Erythroblast (primary cell): ENCODE results near the gene SLX4IP.

ENCODE experiments used
- GATA1 ChIP-seq: IDR thresholded peaks from 2 replicates; pipeline ENCODE4 v1.6.1; 2011; ENCODE audit warnings: low read depth, mild to moderate bottlenecking, control low read depth, low read length, moderate library complexity
- POLR2A ChIP-seq: IDR thresholded peaks from 2 replicates; pipeline ENCODE4 v1.6.1; 2011; ENCODE audit warnings: mild to moderate bottlenecking, low read length

DNA sequence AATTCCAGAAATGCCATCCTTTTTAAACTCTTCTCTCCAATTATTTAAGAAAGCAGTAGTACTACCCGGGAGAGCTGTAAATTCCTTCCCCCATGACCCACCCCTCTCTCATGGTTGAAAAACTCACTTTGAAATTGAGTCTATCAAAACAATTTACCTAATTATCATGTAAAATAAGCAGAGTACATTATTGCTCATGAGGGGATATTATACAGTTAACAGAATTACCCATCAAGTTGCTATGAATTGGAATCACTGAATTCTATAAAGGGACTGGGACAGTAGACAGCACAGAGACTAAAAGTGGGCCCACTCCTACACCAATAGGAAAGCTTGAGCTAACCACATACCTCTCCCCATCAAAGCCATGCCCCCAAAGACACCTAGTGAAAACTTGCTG is 222.3 kb downstream of the SLX4IP start:
- TF ChIP-seq POLR2A (no peak), GATA1 (no peak)
